C4-2B (cell line): ENCODE results near the gene SERTAD4.

ENCODE experiments used
- ZFX ChIP-seq: fragments of 450-650 bp; IDR thresholded peaks from 2 replicates; pipeline ENCODE4 v1.6.1; 2017
- TF ChIP-seq, protein P1 (sequence below): fragments of 450-650 bp; conservative IDR thresholded peaks from 2 replicates; pipeline ENCODE4 v1.5.1; 2017; ENCODE audit warnings: mild to moderate bottlenecking

- TF ChIP-seq, protein P1, sequence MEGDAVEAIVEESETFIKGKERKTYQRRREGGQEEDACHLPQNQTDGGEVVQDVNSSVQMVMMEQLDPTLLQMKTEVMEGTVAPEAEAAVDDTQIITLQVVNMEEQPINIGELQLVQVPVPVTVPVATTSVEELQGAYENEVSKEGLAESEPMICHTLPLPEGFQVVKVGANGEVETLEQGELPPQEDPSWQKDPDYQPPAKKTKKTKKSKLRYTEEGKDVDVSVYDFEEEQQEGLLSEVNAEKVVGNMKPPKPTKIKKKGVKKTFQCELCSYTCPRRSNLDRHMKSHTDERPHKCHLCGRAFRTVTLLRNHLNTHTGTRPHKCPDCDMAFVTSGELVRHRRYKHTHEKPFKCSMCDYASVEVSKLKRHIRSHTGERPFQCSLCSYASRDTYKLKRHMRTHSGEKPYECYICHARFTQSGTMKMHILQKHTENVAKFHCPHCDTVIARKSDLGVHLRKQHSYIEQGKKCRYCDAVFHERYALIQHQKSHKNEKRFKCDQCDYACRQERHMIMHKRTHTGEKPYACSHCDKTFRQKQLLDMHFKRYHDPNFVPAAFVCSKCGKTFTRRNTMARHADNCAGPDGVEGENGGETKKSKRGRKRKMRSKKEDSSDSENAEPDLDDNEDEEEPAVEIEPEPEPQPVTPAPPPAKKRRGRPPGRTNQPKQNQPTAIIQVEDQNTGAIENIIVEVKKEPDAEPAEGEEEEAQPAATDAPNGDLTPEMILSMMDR, result no peak
- no peak for TF ChIP-seq ZFX
Observed at GRCh38 chr1:210207597-210208450, 24.8 kb upstream of the SERTAD4 start.
